Non-pigmented ciliary epithelial cell (primary cell): ENCODE measurements around the gene TAF3.

ENCODE experiments used
- DNase-seq: peaks from one replicate; pipeline ENCODE4 v3.0.0-alpha.2; 2010; ENCODE audit warnings: low read depth

Gene TAF3

DNA sequence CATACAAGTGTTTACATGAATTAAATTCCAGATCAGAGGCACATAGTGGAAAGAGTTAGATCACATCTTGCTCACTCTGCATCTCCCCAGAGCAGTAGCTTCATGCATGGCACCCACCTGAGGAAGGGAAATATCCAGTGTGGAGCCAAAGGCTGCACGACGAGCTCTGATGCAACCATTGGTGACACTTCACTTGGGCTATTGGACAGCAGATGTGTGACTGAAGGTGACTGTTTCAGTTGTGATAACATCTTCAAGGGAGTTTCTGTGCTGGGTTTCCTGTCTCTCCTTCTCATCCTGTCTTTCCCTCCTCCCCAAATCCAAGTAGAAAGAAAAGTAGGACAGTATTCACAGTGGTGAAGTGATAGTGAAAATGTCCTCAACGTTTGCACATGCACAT lies 115.0 kb downstream of the TAF3 start:
- no peak for DNase-seq

DNA sequence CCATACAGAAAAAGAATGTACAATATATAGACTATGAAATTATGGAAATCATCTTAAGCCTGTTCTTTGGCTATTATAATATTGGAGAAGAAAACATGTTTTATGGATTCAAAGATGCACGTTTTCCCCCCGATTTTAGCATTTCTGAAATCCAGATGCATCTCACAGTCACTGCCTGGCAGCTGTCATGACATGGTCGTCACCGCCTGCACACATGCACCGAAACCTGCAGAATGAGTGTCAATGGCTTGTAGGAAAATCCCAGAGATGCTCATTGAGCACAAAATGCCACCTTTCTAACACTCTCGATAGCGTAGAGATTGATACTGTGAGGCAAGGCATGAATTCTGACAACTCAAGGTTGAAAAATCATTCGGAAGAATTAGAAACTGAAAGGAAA lies 115.5 kb downstream of the TAF3 start:
- no peak for DNase-seq

DNA sequence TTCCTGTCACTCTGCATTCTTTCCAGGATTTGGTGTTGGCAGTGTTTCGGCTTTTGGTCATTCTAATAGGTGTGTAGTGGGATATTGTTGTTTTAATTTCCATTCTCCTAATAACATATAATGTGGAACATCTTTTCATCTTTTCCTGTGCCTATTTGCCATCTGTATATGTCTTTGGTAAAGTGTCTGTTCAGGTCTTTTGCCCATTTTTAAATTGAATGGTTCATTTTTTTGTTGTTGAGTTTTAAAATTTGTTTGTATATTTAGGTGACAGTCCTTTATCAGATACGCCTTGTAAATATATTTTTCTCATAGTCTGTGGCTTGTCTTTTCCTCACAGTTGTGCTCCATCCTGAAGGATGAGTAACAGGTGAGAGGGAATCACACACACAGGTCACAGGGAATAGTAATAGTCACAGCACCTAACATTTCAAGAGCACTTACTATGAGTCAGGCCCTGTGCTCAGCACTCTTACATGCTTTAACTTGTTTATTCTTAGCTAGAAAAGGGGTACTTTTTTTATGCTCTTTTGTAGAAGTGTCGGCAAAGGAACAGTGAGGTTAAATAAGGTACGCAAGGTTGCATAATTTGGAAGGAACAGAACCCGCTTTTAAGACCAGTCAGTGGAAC lies 119.1 kb downstream of the TAF3 start:
- no peak for DNase-seq

DNA sequence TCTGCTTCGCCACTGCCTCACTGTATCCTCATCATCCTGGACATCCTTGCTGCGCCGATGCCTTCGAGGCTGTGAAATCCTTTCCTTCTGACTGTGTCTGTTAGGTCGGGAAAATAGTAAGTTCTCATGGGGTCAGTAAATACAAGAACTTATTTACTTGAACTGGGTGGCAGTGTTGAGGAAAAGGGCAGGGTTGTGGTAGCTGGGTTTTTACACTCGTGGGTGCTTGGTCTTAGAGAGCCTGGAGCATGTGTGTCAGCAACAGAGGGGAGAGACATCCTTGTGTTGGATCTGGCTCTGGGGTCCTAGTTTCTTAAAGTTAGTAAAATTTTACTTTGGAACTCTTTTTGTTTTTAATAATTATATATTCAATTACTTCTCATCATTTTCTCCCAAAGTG lies 123.3 kb downstream of the TAF3 start:
- DNase-seq = no peak

DNA sequence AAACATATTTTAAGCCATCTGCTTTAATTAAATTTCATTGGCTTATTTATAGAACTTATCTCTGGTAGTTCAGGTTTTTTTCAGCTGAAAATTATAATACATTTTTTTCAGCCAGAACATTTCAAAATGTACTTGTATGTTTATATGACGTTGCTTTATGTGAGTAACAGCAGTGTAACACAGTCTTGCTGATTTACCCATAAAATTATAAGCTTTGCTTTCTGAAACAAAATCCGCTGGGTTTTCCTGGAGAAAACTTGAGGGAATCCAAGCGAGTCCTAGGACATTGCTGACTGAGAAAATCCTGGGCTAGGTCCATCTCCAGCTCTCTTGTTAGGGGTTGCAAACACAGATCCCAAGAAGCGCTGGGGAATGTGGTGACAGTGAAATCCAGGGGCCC lies 124.0 kb downstream of the TAF3 start:
- DNase-seq = no peak

DNA sequence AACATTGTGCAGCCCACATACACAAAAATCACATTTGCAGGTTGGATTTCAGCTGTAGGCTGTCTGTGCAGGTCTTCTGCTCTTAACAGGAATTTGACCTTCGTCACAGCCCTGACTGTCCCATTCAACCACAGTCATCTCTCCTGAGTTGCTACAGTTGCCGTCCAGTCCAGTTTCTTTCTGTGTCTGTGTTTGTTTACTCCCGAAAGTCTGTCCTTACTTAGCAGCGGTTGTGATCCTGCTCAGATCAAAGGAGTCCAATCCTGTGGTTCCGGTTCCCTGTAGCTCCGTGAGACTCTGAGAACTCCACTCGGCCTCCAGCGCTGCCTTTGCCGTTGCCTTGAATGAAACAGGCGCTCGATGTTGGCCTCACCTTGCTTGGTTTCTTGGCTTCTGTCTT lies 124.6 kb downstream of the TAF3 start:
- DNase-seq = no peak

DNA sequence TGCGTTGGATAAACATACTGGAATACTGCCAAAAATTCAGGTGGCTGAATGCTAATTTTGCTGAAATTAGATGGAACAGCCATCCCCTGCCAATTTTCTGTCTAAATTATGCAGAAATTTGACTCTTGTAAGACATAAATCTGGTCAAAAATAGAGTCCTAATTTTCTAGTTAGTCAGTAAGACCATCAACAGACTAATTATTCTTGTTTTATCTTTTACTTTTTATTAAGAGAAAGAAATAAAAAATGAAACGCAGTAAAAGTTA lies 125.8 kb downstream of the TAF3 start:
- no peak for DNase-seq

DNA sequence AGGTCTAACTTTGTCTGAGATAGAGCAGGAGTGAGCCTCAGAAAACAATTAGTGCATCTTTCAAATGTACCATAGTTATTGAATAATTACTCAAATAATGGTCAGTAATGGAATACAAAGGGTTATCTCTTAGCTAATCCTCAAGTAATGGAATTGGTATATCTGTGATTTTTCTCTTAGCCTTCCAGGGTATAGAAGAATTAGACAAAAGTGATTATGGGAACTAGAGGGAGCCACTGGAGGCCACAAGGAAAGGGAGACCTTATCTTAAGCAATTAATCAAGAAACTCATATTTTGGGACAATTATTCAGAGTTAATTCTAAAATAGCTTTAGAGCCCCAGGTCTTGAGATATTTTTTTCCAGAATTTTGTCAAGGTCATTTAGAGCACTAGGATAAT lies 126.2 kb downstream of the TAF3 start:
- no peak for DNase-seq

DNA sequence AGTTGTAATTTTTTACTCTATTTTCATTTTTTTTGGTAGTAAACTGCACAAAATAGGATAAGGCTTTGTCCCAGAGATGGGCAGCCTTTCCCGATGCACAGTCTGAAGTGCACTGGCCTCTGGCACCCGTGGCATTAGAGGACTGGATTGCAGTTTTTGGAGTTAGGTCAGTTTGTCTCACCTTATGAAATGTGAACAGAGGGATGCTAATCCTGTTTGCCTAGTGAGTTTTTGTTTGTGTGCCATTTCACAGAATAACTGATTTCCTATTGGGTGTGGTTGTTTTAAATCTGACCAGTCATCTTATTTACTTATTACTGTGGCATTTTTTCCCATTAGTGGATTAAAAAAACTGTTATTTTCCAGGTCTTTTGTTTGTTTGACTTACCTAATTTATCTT lies 126.7 kb downstream of the TAF3 start:
- no peak for DNase-seq

DNA sequence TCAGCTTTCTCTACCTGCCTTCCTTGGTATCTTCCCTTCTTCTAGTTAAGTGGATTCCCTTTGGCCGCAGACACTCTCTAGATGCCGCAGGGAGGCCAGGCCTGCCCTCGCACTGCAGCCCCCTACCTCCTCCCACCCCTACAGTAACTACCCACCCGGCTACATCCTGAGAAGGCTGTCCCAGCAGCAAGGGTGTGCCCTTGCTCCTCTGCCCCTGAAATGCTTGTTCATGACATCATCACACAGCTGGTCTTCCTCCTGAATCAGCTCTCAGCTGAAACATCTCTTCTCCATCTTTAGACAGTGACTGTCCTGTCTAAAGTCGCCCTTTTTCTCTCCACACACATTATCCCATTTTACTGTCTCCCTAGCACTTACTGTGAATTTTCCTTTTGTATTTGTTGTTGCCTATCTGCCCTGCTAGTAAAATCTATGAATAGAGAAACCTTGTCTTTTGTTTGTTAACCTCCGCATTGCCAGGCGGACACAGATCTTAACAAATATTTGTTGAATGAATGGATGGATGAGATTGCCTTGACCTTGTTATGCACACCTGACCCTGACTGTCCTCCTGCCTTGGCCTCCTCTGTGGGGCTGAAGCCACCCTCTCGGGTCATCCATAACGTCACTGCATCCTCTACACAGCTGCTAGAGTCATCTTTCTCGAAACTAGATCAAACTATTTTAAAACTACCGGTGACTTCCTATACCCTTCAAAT lies 127.3 kb downstream of the TAF3 start:
- no peak for DNase-seq

DNA sequence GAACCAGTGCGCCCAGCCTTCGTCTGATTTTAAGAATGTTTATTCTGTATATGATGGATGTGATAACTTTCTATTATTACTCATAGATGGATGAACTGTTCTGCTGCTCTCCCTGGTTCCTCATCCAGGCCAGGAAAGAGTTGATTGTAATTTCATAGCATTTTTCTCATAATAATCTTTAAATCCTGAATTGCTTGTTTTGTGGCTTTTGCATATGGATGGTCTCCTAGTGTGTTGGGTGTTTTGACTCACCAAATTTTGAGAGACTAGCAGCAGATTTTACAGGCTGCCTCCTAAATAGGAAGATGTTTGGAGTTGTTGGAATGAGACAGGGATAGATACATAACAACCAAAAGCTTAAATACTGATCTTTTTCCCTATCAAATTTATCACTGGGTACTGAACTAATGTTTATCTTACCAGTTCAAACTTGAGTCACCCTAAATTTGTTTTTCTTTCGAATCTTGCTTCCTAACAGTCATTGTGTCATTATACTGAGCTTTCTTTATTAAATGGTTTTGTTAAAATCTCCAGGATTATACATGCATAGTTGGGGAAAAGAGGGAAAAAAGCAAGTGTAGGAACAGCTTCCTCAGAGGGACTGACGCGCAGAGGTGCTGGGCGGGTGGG lies 130.2 kb downstream of the TAF3 start:
- no peak for DNase-seq

DNA sequence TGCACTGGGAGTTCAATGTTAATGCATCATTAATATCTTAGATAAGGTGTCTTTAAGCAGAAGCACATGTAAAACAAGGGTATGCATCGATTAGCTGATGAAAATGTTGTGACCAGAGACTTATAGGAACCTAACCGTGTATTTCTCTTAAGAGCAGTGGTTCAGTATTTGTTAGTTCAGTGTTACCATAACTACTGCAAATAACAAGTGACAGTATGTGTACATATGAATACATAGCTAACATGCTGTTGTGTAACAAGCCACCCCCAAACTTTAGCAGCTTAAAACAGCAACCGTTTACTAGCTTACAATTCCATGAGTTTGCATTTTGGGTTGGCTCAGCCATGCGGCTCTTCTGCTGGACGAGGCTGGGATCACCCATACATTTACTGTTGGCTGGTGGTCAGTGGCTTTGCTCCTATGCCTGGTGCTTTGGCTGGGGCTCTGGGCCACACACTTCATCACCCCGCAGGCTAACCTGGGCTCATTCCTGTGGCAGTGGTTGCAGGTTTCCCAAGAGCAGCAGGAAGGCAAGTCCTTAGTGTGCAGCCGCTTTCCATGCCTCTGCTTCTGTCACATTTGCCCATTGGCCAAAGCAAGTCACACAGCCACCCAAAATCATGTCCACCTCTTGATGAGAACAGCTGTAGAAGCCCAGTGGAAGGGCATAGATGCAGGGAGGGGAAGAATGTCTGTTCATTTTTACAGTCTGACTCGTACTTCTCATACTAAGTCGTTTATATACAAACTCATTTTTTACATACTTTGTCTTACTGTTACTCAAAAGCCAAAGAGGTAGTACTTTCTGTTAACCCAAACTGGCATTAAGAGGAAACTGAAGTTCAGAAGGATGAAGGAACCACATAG lies 132.9 kb downstream of the TAF3 start:
- DNase-seq = no peak

DNA sequence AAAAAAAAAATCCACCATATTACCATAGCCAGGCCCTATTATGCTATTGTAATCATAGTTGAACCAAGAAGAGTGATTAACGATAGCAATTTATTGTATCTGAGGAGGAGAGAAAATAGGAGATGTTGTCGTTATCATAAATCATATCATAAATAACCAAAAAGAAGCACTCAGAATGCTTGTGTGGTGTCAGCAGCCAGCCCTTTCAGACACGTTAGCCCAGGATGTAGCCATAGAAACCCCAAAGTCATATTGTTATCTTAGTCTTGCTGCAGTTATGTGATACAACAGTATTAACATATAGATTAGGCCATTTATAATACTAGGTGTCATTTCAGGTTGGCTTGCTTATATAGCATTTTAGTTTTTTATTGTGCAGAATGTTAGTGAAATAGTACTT lies 134.0 kb downstream of the TAF3 start:
- DNase-seq = no peak

DNA sequence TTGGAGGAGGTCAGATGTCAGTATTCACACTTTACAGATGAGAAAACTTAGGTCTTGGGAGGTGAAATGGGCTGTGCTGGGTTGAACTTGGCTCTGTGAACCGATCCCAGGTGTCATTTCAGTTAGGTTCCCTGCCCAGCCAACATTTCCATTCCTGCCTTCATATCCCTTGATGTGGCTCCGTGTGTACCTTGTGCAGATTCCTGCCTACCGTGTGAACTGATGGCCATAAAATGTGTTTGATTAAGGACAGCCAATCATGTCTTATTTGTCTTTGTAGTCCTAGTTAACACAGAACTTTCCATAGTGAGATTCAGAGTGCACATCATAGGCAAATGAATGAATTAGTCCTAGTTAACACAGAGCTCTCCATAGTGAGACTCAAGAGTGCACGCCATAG lies 135.1 kb downstream of the TAF3 start:
- no peak for DNase-seq

DNA sequence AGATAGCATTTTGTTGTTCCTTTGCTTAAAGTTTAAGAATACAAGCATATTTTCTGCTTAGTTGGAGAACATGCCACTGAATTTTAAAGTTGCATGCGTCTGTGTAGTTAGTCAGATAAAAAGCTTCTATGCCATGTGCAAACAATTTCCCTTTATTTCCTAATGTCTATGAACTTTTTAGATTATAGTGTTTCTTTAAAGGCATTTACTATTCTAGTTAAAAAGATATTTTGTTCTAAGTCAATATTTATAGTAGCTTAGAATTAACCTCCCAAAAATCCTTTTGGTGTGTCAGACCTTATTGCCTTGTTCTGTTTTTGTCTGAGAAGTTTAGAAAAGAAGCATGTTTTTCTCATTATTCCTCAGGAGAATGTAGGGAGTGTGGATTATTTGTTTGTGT lies 137.1 kb downstream of the TAF3 start:
- DNase-seq = no peak

DNA sequence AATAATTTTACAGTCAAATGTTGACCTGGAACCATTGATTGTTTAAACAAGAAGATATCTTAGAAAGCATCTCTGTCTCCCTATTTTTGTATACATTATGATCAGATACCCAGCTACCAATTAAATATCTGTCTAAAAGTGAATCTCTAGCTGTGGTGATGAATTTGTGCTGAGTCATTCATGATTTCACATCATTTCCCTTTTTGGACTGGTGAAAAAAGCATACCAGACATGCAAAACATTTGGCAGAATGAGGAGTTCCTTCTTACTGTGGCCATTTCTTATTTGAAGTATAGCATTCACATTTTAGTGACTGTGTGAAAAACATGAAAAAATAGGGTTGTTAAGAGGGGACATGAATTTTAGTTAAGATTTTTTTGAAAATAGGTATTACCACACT lies 138.2 kb downstream of the TAF3 start:
- DNase-seq = peak; percentile 48

DNA sequence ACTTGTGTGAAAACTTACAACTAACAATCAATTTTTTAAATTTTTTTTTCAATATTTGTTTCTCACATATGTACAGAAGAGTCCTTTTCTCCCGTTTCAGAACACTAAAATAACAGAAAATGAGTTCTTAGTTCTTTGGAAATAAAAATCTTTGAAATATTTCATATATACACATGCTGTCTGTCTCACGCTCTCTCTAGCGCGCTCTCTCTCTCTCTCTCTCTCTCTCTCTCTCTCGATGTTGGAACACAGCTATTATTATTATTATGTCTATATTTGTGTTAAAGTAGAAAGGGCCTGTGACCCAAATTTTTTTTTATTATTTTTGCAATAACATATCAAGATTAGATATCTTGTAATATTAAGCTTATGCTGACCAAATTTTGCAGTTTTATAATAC lies 139.3 kb downstream of the TAF3 start:
- no peak for DNase-seq

DNA sequence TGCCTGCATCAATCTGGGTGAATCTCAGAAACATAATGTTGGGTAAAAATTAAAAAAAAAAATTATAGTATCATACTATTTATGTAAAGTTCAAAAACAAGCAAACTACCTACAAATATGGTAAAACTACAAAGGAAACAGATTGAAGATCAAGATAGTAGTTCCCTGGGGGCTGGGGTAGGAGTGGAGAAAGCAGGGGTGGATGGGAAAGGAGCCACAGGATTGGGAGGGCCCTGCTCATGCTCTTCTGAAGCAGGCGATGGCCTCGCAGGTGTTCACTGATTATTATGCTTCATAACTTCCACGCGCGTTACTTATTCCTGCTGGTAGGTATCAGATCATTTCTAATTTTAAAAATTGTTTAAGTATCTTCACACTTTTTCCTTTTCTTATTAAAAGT lies 140.1 kb downstream of the TAF3 start:
- no peak for DNase-seq

DNA sequence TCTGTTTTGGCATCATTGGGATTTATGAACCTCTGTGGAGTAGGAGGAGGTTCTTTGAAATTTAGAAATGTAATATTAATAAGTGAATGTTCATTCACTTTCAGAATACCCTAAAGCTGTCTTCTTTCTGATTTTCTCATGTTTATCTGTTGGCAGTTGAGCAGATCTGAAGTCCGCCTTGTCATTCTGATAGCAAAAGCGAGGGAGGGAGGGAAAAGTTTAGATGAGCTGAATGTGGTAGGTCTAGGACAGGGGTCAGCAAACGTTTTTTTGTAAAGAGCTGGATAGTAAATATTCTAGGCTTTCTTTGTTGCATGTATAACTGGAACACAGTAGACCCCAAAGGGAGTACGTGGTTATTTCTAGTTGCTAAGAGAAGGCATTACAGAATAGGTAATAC lies 141.8 kb downstream of the TAF3 start:
- DNase-seq = no peak

DNA sequence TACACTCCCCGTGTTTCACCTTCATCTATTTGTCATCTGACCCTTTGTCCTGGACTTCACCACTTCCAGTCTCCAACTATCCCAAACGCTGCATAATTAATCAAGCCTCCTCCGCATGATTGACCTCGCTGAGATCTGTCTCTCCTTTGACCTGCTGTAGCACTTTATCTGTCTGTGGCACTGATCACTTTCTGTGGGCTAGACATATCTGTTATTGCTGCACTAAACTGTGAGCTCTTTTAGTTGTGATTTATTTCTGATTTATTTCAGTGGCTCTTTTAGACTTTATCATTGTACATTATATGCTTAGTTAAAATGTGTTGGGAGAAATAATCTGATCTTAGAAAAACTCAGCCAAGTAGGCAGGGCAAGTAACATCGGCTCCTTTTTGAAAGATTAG lies 144.3 kb downstream of the TAF3 start:
- DNase-seq = no peak

DNA sequence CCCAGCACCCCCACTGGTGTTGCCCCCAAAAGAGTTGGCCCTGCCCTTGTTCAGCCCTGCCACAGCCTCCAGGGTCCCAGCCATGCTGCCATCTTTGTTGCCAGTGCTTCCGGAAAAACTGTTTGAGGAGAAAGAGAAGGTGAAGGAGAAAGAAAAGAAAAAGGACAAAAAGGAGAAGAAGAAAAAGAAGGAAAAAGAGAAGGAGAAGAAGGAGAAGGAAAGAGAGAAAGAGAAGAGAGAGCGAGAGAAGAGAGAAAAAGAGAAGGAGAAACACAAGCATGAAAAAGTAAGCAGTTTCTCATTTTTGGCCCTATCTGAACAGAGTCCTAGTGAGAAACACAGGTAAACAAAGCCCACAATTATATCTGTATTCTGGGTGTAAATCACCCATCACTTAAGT lies 147.2 kb downstream of the TAF3 start:
- DNase-seq = no peak

DNA sequence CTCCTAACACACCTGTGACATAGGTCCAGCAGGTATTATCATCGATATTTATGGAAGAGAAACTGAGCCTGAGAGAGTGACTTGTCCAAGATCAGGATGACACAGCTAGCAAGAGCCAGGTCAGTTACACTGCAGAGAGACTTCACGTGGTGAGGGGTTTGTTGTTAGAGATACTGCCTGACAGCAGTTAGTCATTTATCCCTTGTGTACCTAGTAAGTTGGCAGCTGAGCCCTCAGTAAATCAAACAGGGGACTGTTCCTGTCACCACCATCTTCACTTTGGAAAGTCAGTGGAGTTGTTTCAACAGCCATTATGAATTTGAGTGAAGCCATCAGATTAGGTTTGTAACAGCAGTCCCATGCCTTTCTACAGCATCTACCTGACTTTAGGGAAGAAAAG lies 148.7 kb downstream of the TAF3 start:
- DNase-seq = no peak

DNA sequence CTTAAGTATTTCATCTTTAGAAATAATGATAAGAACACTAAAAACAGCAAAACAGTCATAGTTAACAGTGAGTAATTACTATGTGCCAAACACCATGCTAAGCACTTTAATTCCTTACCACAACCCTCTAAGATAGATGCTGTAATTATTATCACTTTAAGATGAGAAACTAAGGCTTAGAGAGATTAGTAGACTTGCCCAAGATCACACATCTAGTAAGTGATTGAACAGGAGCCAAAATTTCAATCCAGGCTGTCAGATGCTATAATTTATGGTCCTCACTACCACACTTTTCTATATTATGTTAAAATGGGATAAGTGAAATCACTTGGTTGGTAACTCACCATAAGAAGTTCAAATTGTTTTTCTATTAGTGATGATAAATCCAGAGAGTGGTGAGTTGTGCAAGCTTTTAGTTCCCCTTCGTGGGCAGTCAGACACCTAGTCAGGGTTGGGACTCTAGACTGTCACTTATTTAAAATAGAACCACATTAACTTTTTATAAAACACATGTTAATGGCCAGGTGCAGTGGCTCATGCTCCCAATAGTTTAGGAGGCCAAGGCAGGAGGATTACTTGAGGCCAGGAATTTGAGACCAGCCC lies 150.3 kb downstream of the TAF3 start:
- DNase-seq = no peak
